Measurements from ENCODE around the gene GPR150.

DNA sequence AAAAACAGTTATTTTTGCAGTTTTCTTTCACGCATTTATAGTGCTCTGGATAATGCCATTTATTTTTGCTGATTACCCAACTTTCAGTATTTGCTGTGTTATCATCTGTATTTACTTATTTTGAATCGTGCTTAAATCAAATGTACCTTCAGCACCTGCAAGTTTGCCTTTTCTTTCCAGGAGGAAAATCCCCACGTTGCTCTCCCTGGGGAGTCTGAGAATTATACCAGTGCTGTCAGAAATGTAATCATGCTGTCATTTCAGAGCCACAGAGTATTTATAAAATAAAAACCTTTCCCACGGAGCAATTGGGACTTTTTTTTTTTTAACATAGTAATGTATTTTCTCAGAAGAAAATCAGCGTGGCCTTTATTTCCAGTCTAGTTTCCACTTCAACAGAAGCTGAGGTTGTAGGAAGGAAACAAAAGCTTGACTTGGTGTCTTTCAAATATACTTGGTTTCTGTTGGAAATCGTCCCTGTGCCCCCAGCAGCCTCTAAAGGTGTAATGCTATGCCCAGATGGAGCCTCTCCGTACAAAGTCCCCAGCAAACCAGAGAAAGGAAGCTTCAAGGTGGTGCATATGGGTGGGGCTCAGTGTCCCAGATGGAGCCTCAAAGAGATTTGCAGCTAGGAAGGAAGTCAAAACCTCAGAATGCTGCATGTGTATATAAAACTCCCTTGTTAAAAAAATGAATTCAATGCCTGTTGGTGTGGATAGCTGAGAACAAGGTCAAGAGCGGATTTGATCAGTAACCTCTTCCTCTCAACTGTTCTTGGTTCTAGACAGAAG is 2.1 kb downstream of the GPR150 start:
- TF ChIP-seq ZNF114 (CRISPR knock-in tag; IDR thresholded peaks at IDR 0.05) (no peak), EZH2 (IDR thresholded peaks at IDR 0.05; ENCODE audit: low read depth, unreplicated experiment) (no peak), POLR2AphosphoS5 (IDR thresholded peaks at IDR 0.05; ENCODE audit: low read depth) (no peak), EZH2phosphoT487 (IDR thresholded peaks at IDR 0.05; ENCODE audit: unreplicated experiment) (no peak), NANOG (IDR thresholded peaks at IDR 0.05; ENCODE audit: borderline replicate concordance) (no peak)
- TF ChIP-seq, protein P1, sequence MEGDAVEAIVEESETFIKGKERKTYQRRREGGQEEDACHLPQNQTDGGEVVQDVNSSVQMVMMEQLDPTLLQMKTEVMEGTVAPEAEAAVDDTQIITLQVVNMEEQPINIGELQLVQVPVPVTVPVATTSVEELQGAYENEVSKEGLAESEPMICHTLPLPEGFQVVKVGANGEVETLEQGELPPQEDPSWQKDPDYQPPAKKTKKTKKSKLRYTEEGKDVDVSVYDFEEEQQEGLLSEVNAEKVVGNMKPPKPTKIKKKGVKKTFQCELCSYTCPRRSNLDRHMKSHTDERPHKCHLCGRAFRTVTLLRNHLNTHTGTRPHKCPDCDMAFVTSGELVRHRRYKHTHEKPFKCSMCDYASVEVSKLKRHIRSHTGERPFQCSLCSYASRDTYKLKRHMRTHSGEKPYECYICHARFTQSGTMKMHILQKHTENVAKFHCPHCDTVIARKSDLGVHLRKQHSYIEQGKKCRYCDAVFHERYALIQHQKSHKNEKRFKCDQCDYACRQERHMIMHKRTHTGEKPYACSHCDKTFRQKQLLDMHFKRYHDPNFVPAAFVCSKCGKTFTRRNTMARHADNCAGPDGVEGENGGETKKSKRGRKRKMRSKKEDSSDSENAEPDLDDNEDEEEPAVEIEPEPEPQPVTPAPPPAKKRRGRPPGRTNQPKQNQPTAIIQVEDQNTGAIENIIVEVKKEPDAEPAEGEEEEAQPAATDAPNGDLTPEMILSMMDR (conservative IDR thresholded peaks at IDR 0.05; ENCODE audit: low read depth in 2 of 2): no peak
- TF ChIP-seq, protein P2, sequence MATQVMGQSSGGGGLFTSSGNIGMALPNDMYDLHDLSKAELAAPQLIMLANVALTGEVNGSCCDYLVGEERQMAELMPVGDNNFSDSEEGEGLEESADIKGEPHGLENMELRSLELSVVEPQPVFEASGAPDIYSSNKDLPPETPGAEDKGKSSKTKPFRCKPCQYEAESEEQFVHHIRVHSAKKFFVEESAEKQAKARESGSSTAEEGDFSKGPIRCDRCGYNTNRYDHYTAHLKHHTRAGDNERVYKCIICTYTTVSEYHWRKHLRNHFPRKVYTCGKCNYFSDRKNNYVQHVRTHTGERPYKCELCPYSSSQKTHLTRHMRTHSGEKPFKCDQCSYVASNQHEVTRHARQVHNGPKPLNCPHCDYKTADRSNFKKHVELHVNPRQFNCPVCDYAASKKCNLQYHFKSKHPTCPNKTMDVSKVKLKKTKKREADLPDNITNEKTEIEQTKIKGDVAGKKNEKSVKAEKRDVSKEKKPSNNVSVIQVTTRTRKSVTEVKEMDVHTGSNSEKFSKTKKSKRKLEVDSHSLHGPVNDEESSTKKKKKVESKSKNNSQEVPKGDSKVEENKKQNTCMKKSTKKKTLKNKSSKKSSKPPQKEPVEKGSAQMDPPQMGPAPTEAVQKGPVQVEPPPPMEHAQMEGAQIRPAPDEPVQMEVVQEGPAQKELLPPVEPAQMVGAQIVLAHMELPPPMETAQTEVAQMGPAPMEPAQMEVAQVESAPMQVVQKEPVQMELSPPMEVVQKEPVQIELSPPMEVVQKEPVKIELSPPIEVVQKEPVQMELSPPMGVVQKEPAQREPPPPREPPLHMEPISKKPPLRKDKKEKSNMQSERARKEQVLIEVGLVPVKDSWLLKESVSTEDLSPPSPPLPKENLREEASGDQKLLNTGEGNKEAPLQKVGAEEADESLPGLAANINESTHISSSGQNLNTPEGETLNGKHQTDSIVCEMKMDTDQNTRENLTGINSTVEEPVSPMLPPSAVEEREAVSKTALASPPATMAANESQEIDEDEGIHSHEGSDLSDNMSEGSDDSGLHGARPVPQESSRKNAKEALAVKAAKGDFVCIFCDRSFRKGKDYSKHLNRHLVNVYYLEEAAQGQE (IDR thresholded peaks at IDR 0.05; ENCODE audit: unreplicated experiment): no peak
- TF ChIP-seq, protein P3, sequence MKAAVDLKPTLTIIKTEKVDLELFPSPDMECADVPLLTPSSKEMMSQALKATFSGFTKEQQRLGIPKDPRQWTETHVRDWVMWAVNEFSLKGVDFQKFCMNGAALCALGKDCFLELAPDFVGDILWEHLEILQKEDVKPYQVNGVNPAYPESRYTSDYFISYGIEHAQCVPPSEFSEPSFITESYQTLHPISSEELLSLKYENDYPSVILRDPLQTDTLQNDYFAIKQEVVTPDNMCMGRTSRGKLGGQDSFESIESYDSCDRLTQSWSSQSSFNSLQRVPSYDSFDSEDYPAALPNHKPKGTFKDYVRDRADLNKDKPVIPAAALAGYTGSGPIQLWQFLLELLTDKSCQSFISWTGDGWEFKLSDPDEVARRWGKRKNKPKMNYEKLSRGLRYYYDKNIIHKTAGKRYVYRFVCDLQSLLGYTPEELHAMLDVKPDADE (IDR thresholded peaks at IDR 0.05): no peak
